HG02938 (cell line): Measurements from ENCODE around the gene USP24.

Source experiments
- ATAC-seq: cut with Tn5 transposase; IDR thresholded peaks from one replicate; pipeline ENCODE4 v1.9.1; 2021; ENCODE audit warnings: mild to moderate bottlenecking, moderate library complexity; ENCODE audit not compliant: unreplicated experiment

USP24 gene

GRCh38 chr1:55073187-55073916, 141.8 kb downstream of the USP24 start:
- ATAC-seq: peak; percentile 60

DNA sequence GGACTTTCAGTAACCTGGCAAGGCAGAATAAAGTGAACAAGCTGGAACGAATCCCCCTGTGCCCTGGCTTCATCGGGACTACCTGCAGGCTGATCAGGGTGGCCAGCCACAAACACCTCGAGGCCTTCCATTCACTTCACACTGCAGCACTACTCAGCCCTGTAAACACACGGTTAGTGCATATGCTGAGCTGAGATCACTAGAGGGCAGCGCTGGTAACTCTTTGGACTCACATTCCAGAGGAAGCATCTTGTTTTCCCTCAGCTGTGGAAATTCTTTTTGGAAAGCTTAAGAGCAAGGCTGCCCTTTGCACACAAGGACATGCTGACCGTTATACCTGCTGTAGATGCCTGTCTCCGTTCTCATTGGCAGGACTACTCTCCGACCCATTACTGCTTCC, 143.7 kb downstream of the USP24 start:
- no peak for ATAC-seq

DNA sequence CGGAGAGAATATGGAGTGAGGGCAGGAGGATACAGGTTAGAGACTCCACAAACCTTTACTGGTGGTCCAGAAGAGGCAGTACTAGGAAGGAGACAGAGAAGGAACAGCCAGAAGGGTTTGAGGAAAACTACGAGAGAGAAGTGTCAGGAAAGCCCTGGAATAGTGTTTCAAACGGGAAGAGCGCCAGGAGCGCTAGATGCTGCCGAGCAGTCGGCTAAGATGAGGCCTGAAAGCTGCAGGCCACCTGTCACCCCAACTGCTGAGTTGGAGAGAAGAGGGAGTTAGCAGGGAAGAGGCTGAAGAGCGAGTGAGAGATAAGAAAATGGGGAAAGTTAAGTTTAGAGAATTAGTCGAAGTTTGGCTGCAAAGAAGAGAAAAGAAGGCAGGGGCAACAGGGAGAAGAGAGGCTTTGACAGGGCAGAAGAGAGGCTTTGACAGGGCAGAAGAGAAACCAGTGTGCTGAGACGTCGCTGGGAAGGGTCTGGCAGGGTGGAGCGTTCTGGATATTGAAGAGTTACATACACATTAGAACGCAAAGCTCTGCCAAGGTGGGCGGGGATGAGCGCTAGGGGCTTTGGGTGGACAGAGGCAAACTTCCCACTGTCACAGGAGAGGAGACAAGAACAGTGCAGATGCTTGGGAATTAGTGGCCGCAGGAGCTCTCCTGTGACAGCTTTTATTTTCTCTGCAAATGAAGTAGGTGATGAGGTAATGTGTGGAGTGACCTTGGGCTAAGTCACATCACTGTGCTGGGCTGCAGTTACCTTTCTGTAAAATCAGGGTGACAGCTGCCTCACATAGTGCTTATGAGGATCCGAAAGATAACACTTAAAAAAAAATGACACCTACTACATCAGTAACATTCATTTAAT, 144.6 kb downstream of the USP24 start:
- no peak for ATAC-seq

GRCh38 chr1:55069280-55069679, 145.9 kb downstream of the USP24 start:
- ATAC-seq: no peak

- ATAC-seq: no peak
These were observed 146.5 kb downstream of the USP24 start for GRCh38 chr1:55068638-55069037.

GRCh38 chr1:55067914-55068313, 147.2 kb downstream of the USP24 start:
- no peak for ATAC-seq

- no peak for ATAC-seq
These were observed 148.0 kb downstream of the USP24 start for GRCh38 chr1:55067022-55067778.

DNA sequence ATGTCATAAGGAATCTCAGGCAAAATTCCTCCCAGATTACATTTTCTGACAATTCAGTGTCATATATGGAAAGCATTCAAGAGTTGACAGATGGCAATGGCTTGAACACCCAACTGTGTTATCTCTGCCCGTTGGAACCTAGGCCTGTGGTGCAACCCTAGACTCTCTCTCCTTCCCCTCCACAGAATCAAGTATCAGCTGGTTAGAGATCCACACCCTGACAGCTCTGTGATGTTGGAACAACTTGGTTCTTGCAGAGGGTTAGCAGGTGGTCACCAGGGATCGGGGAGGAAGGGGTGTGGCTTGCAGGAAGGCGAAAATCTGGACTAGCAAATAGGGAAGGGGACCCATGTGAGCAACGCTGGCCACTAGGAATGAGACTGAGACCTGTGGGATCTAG, 149.5 kb downstream of the USP24 start:
- no peak for ATAC-seq

- ATAC-seq: no peak
These were observed 150.3 kb downstream of the USP24 start for GRCh38 chr1:55064861-55065263.

DNA sequence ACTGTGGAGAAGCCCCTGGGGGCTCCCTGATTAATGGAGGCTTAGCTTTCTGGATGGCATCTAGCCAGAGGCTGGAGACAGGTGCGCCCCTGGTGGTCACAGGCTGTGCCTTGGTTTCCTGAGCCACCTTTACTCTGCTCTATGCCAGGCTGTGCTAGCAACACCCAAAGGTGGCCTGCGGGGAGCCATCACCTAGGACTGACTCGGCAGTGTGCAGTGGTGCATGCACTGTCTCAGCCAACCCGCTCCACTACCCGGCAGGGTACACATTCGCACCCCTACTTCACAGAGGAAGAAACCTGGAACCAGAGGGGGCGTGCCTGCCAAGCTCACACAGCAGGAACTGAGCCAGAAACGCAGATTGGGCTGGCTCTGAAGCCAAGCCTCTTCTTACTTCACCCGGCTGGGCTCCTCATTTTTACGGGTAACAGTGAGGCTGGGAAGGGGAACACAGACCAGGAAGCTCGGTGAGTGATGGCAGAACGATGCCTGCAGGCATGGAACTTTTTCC, 151.0 kb downstream of the USP24 start:
- no peak for ATAC-seq

- no peak for ATAC-seq
These were observed 151.6 kb downstream of the USP24 start for GRCh38 chr1:55063577-55063942.

- no peak for ATAC-seq
These were observed 152.2 kb downstream of the USP24 start for GRCh38 chr1:55062801-55063576.

- no peak for ATAC-seq
These were observed 153.3 kb downstream of the USP24 start for GRCh38 chr1:55061706-55062321.

DNA sequence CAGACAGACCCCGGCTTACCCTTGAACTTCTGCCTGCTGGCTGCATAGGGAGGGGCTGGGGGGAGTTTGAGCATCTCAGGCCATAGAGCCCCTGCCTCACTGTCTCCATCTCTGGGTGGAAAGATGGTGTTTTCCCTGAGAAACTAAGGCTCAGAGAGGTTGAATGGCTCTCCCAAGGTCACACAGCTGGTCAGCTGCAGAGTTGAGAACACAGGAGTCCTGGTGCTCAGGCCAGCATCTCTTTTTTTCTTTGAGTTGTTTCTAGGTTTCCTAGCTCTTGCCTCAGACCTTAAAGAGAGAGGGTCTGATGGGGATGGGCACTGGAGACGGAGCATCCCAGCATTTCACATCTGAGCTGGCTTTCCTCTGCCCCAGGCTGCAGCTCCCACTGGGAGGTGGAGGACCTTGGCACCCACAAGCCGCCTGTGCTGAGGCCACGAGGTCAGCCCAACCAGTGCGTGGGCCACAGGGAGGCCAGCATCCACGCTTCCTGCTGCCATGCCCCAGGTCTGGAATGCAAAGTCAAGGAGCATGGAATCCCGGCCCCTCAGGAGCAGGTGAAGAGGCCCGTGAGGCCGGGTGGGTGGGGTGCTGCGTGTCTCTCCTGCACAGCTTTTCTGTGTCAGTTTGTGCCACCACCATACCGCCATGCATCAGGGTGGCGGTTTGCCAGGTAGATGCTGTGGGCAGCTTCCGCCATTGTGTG, 154.0 kb downstream of the USP24 start:
- no peak for ATAC-seq

GRCh38 chr1:55060133-55060999, 154.8 kb downstream of the USP24 start:
- peak; percentile 71 for ATAC-seq

- no peak for ATAC-seq
These were observed 155.6 kb downstream of the USP24 start for GRCh38 chr1:55059302-55060132.

GRCh38 chr1:55057956-55058298, 157.2 kb downstream of the USP24 start:
- ATAC-seq: no peak
